Progenitor cell of endocrine pancreas (in vitro differentiated cells): ENCODE measurements around the gene LARP1. TPM values are rescaled to one million over a fixed set of nuclear protein-coding genes. Genes with fewer than 3 reads are reported as not detected.

Experiments
- DNase-seq: peaks from one replicate; pipeline ENCODE4 v3.0.0; 2021; ENCODE audit warnings: low spot score; ENCODE audit not compliant: unreplicated experiment
- H3K27ac Mint-ChIP-seq: 2 replicates; pipeline ENCODE4 v1.8.0; 2021; ENCODE audit warnings: mild to moderate bottlenecking, moderate library complexity, mixed read lengths
- H3K27me3 Mint-ChIP-seq: 2 replicates; pipeline ENCODE4 v1.8.0; 2021; ENCODE audit warnings: mixed read lengths
- H3K36me3 Mint-ChIP-seq: 2 replicates; pipeline ENCODE4 v1.8.0; 2022; ENCODE audit warnings: mixed read lengths; ENCODE audit not compliant: insufficient read depth
- H3K4me1 Mint-ChIP-seq: 2 replicates; pipeline ENCODE4 v1.8.0; 2021; ENCODE audit warnings: low read depth, mixed read lengths
- H3K4me3 Mint-ChIP-seq: 2 replicates; pipeline ENCODE4 v1.8.0; 2021; ENCODE audit warnings: low read depth, mild to moderate bottlenecking, moderate library complexity, mixed read lengths
- H3K9me3 Mint-ChIP-seq: 2 replicates; pipeline ENCODE4 v1.8.0; 2021; ENCODE audit warnings: low read depth, mixed read lengths
- CTCF ChIP-seq: fragments of 200-600 bp; sonication (generic); IDR thresholded peaks from one replicate; pipeline ENCODE4 v1.5.0; 2021; ENCODE audit warnings: antibody characterized with exemption, mild to moderate bottlenecking; ENCODE audit not compliant: unreplicated experiment
- total RNA-seq: library from RNA; stranded (reverse); gene quantifications from 2 replicates; pipeline ENCODE4 v1.2.1, GENCODE V29; 2021

LARP1 gene
- total RNA-seq, 1 donor from 2014 or later = 225 TPM

GRCh38 chr5:154721481-154722058 is 33.6 kb upstream of the LARP1 start:
- Mint-ChIP-seq H3K4me3 (no peak overlapping the region), H3K27me3 (no peaks in the 10 kb centered on the region), H3K36me3 (no peaks in the 10 kb centered on the region), H3K27ac (no peak overlapping the region), H3K9me3 (no peaks in the 10 kb centered on the region), H3K4me1 (peaks cover 2% of the 10 kb centered on the region)
- TF ChIP-seq CTCF = no peak
- no peak for DNase-seq

DNA sequence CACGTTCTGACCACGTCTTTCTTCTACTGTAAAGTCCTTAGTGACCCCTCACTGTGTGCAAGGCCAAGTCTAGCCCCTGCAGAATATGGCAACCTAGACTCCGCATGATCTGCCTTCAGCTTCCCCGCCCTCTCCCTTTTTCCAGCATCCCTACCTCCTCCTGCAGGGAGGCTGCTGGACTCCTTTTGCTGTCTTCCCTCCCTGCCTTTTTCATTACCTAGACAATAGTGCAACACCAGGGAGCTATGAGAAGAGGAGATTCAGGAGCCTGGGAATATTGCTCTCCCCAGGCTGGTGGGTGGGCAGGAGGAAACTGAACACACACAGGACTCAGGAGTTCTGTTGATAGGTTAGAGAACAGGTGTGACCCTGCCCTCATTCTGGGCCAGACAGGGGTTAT is 33.1 kb upstream of the LARP1 start:
- Mint-ChIP-seq H3K36me3 (no peaks in the 10 kb centered on the region), H3K9me3 (no peaks in the 10 kb centered on the region), H3K4me1 (peaks cover 3% of the 10 kb centered on the region), H3K27me3 (no peaks in the 10 kb centered on the region), H3K27ac (no peak overlapping the region), H3K4me3 (no peak overlapping the region)
- no peak for DNase-seq
- no peak for TF ChIP-seq CTCF

- TF ChIP-seq CTCF = no peak
- no peak overlapping the region for H3K27ac Mint-ChIP-seq
- no peaks in the 10 kb centered on the region for H3K36me3 Mint-ChIP-seq
- H3K4me1 Mint-ChIP-seq = peaks cover 4% of the 10 kb centered on the region
- H3K4me3 Mint-ChIP-seq = no peak overlapping the region
- no peaks in the 10 kb centered on the region for H3K27me3 Mint-ChIP-seq
- no peak for DNase-seq
- H3K9me3 Mint-ChIP-seq = no peaks in the 10 kb centered on the region
These were observed 32.2 kb upstream of the LARP1 start for GRCh38 chr5:154722936-154723335.

GRCh38 chr5:154723740-154724505 is 31.3 kb upstream of the LARP1 start:
- Mint-ChIP-seq H3K27ac (no peak overlapping the region), H3K27me3 (no peaks in the 10 kb centered on the region), H3K4me1 (peaks cover 4% of the 10 kb centered on the region), H3K4me3 (no peak overlapping the region), H3K36me3 (no peaks in the 10 kb centered on the region), H3K9me3 (no peaks in the 10 kb centered on the region)
- no peak for DNase-seq
- no peak for TF ChIP-seq CTCF

- Mint-ChIP-seq H3K27me3 (no peaks in the 10 kb centered on the region), H3K4me3 (no peak overlapping the region), H3K4me1 (peaks cover 2% of the 10 kb centered on the region), H3K36me3 (peaks cover 4% of the 10 kb centered on the region), H3K9me3 (peaks cover 5% of the 10 kb centered on the region), H3K27ac (no peak overlapping the region)
- DNase-seq = no peak
- no peak for TF ChIP-seq CTCF
These were observed 27.8 kb upstream of the LARP1 start for GRCh38 chr5:154727361-154727760.
